CD4-positive, alpha-beta T cell treated with Interferon alpha-2 for 1 hour (primary cell): Measurements from ENCODE around the gene PDE10A.
"Not testable (repeated sequence)": the region's sequence is repeated elsewhere in the genome, so short reads cannot be mapped to it uniquely, and the experiment has no call there.

Experiments
- DNase-seq, 2 donors: peaks; one replicate each; pipeline ENCODE4 v3.0.0-alpha.2; 2020 to 2022

The PDE10A gene

GRCh38 chr6:165618891-165619290 is 44.1 kb downstream of the PDE10A start:
- DNase-seq: not testable (repeated sequence)

DNA sequence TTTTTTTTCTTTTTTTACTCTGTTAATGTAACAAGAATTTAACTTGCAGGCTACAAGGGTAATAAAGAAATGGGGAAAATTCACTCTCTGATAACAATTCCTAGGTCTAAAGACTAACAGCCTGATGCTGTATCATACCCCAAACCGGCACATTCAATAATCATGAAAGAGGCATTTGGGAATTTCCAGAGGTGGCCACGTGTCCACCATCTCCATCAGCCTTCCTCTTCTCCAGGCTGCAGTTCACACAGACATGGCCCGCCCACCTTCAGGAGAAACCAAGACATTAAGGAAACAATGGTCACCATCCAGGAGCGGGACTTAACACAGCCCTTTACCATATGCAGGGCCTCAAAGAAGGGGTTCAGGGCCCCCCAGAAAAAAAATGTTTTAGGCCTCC is 44.8 kb downstream of the PDE10A start:
- no peak for DNase-seq

DNA sequence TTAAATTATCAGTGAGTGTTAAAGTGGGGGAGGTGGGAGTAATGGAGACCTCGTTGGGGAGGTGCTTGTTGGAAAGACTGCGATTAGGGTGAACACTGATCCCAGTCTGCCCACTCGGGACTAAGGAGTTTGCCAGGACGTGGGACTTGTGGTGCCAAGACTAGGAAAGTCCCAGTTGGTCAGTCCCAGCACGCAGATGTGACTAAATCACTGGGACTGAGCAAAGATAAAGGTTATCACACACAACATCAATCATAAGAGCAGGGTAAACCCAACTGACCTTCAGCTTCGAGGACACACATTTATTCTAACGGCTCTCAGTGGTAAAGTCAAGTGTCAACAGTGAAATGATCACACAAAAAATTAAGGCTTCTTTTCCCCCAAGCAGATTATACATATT is 45.5 kb downstream of the PDE10A start:
- DNase-seq: no peak

DNA sequence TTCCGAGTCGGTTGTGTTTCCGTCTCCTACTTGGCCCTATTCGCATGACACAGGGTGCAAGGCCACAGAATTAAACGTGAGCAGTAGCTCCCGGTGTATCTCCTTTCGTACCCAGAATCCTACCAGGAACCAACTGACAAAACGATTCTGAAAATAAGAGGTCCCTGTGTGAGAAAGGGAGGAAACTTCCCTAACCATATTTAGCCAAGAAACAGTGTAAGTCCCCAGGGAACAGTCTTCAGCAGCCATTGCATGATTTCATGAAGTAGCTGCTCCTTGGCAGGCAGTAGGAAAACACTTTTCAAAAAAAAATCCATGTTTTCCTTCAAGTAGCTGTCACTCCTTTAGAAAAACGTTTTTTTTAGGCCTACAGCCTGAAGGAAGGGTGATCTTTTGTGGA is 46.9 kb downstream of the PDE10A start:
- DNase-seq: no peak

GRCh38 chr6:165615636-165616035 is 47.4 kb downstream of the PDE10A start:
- no peak for DNase-seq

- no peak for DNase-seq
These were observed 51.7 kb downstream of the PDE10A start for GRCh38 chr6:165611294-165611693.

- DNase-seq: not testable (repeated sequence)
These were observed 54.5 kb downstream of the PDE10A start for GRCh38 chr6:165608577-165608976.

DNA sequence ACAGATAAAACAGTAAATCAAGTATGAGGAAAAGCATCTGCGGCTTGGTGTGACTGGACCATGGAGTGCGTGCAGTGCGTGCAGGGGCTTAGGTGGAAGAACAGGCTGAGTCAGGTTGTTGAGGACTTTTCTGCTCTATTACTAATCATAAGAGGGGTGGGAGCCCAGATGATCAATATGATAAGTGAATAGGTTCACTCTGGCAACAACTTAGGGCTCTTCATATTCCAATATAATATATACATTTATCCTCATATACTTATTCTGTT is 56.4 kb downstream of the PDE10A start:
- DNase-seq: no peak

- no peak for DNase-seq
These were observed 56.9 kb downstream of the PDE10A start for GRCh38 chr6:165605901-165606739.

GRCh38 chr6:165605182-165605875 is 57.7 kb downstream of the PDE10A start:
- no peak for DNase-seq

- no peak for DNase-seq
These were observed 60.8 kb downstream of the PDE10A start for GRCh38 chr6:165602291-165602690.

DNA sequence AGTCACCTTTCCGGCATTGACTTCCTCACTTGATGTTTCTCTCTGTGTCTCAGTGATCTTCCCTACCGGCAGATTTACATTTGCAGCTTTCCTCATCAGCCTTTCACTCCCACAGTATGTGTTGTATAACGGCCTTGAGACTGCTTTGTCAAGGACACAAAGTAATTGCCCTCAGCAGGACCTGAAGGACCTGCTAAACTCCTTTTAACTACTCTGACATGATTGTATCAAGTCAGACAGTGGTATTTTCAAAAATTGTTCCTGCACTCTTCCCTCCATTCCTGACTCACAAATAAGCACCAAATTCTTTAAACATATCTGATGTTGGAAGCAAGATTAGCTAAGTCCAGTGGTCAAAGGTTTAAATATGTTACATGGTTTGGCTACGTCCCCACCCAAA is 62.4 kb downstream of the PDE10A start:
- DNase-seq: no peak

DNA sequence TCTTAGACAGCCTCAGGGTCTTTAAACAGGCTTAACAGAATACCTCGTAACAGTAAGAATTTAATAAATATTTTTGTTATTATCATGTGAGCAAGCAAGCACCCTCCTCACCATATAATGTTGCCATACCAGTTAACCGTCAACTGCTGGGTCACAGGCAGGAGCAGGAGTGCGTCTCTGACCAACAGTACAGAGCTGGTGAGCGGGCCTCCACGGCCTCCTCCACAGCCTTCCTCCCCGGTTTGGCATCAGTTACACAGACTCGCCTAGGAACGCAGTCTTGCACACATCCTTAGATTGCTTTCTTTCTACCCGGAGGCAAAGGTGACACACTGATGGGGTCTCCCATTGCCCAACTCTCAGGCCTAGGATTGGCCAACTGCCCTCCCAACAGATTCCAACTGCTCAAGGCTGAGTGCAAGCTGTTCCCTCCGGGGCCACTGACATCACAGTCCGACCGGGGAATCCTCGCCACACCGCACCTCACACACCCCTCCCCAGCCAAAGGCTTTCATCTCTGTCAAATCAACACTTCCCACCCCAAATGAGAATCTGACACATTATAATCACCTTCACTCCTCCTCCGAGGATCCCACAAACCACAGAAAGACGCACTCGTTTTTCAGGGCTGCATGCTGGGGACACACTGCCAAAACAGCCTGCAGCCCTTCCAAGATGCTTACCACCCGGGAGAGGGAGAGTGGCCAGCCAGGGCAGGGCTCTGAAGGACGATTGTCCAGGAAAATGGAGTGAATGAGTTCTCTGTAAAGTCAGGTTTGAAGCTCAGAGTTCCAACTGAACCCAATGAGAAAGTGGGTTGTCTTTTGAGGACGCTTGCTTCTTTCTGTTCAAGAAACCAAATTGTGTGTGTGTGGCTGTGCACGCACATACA is 63.2 kb downstream of the PDE10A start:
- DNase-seq: no peak

- DNase-seq: no peak
These were observed 63.9 kb downstream of the PDE10A start for GRCh38 chr6:165599121-165599520.

- no peak for DNase-seq
These were observed 65.2 kb downstream of the PDE10A start for GRCh38 chr6:165597821-165598220.

GRCh38 chr6:165594584-165595333 is 68.3 kb downstream of the PDE10A start:
- DNase-seq: no peak

- DNase-seq: not testable (repeated sequence)
These were observed 70.1 kb downstream of the PDE10A start for GRCh38 chr6:165592947-165593346.

- no peak for DNase-seq
These were observed 74.5 kb downstream of the PDE10A start for GRCh38 chr6:165588515-165588914.

DNA sequence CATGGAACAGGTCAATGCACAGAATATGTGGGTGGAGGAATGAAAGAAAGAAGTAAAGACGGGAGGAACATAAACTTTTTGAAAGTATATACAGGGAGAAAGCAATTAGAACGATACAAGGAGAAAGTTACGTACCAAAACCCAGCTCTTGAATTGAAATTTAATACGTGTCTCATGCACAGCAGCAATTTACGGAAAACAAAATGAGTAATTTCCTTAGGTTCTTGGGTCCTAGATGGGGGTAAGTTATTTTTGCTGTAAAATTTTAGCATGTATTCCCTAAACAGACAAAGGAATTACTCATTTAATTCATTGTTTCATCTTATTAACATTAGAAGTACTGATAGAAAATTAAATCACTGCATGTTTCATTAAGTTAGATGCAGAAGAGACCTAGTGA is 75.8 kb downstream of the PDE10A start:
- no peak for DNase-seq

- no peak for DNase-seq
These were observed 76.3 kb downstream of the PDE10A start for GRCh38 chr6:165586706-165587105.

- no peak for DNase-seq
These were observed 78.0 kb downstream of the PDE10A start for GRCh38 chr6:165585060-165585459.

DNA sequence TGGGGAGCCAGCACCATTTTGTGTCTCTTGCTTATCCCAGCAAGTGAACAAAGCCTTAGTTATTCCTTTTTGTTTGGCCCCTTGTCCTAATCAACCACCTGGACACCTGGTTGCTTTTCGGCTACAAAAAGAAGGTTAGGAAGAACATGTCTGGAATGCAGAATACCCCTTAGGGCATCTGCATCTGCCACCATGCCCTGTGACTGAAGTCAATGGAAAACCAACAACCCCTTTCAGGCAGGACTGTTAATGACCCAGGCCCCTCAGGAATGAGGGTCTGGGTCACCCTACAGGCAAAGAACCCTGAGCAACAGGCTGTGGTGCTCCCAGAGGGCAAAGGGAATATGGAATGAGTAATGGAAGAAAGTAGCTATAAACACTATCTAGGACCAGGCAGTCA is 78.5 kb downstream of the PDE10A start:
- DNase-seq: no peak

- no peak for DNase-seq
These were observed 81.4 kb downstream of the PDE10A start for GRCh38 chr6:165581678-165582077.
